Fibroblast of mammary gland (primary cell): ENCODE results near the gene NCK1.

Experiments used
- DNase-seq: peaks from one replicate; pipeline ENCODE4 v3.0.0-alpha.2; 2010; ENCODE audit warnings: low read depth
- H3K4me3 ChIP-seq: 2 replicates; pipeline ENCODE4 v1.5.1; 2011; ENCODE audit warnings: low read depth, mild to moderate bottlenecking, low read length, moderate library complexity; ENCODE audit not compliant: control insufficient read depth
- TF ChIP-seq, protein P1 (sequence below): conservative IDR thresholded peaks from 2 replicates; pipeline ENCODE4 v1.5.1; 2011; ENCODE audit warnings: low read depth, low read length, inconsistent platforms; ENCODE audit not compliant: control insufficient read depth, insufficient read depth

The NCK1 gene

DNA sequence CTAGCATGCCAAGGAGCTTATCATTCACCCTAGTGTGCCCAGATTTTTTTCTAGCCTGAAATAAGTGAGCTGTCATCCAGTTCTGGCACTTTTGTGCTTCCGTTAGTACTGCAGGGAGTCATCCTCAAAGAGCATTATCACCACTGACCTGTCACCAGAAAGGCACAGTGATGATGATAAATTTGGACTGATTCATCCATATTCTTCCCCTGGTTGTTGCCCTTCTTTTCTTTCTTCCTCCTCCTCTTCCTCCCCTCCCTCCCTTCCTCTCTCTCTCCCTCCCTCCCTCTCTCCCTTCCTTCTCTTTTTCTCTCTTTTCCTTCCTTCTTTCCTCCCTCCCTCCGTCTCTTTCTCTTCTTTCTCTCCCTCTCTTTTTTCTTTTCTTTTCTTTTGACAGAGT is 21.8 kb upstream of the NCK1 start:
- TF ChIP-seq, protein P1, sequence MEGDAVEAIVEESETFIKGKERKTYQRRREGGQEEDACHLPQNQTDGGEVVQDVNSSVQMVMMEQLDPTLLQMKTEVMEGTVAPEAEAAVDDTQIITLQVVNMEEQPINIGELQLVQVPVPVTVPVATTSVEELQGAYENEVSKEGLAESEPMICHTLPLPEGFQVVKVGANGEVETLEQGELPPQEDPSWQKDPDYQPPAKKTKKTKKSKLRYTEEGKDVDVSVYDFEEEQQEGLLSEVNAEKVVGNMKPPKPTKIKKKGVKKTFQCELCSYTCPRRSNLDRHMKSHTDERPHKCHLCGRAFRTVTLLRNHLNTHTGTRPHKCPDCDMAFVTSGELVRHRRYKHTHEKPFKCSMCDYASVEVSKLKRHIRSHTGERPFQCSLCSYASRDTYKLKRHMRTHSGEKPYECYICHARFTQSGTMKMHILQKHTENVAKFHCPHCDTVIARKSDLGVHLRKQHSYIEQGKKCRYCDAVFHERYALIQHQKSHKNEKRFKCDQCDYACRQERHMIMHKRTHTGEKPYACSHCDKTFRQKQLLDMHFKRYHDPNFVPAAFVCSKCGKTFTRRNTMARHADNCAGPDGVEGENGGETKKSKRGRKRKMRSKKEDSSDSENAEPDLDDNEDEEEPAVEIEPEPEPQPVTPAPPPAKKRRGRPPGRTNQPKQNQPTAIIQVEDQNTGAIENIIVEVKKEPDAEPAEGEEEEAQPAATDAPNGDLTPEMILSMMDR: no peak
- DNase-seq: peak; percentile 46
- no peak overlapping the region for H3K4me3 ChIP-seq

DNA sequence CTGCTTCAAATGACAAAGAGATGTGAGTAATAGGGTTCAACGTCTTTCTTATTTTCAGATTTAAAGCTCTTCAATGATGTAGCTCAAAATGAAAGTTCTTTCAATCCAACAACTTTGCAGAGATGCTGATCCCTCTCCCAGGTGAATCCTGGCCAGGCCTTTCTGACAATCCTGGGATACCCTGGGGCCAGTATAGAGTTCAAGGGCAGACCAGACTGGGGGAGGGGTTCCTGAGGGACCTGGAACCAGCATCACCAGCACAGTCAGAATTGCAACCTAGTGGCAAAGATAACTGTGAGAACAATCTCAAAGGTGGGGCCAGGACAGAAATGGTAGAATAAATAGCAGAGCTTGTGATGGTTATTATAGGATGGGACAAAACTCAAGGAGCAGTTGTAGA is 19.7 kb upstream of the NCK1 start:
- no peak for DNase-seq
- H3K4me3 ChIP-seq: no peak overlapping the region
- TF ChIP-seq, protein P1: no peak

DNA sequence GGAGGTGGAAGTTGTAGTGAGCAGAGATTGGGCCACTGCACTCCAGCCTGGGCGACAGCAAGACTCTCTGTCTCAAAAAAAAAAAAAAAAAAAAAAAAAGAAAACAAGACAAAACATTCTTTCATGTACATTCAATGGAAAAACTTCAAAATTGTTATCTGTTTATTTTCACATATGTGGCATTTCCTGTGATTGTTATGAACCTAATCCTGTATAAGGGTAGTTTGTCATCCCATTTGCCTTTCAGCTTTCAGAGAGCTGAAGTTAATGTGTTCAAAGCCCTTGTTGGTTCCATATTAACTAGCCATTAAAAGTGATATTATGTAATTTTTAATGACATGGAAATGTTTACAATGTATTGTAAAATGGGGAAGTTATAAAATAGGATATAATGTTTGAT is 17.3 kb upstream of the NCK1 start:
- H3K4me3 ChIP-seq: no peak overlapping the region
- TF ChIP-seq, protein P1: no peak
- no peak for DNase-seq

DNA sequence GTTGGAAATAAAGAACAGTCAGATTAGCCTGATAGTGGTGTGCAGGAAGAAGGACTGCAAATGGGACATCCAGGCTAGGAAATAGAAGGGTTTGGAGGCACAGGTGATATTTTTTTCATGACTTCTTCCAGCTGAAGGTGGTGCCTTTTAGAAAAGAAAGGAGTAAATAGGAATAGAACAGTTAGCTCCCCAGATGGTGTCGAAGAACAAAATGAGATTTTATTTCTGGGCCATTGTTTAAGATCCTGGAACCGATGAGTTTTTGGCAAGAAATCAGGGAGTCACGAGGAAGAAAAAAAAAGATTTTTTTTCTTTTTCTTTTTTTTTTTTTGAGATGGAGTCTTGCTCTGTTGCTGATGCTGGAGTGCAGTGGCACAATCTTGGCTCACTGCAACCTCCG is 9.8 kb upstream of the NCK1 start:
- H3K4me3 ChIP-seq: no peak overlapping the region
- TF ChIP-seq, protein P1: no peak
- DNase-seq: no peak

DNA sequence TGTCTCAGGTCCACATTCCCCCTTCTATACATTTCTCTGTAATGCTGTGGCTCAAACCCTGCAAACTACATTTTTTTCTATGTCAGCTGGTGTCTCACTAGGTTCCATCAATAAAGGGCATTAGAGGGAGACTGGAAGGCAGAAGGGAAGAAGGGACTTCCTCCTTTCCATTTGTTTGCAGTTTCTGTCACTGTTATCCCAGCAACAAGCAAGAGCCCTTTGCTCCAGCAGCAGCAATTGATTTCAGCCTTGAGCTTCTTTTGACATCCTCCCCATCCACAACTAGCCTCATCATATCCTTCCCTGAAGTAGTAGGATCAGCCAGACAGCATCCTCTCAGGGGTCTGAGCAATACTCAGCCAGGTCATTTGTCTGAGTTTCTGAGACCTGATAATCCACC is 5.3 kb upstream of the NCK1 start:
- no peak overlapping the region for H3K4me3 ChIP-seq
- DNase-seq: no peak
- TF ChIP-seq, protein P1: no peak

DNA sequence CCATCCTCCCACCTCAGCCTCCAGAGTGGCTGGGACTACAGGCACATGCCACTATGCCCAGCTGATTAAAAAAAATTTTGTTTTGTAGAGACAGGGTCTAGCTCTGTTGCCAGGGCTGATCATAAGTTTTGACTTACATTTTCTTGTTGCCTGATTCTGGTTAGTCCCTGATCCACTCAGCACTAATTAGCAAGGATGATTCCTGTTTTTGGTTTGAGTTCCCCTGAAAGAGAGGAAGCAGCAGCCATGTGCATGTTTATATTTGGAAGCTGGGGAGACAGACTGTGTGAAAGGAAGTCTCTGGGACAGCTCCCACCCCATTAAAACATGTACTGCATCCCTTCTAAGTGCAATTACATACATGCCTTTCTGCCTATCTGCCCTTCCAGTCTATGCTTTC is 3.6 kb upstream of the NCK1 start:
- TF ChIP-seq, protein P1: no peak
- no peak for DNase-seq

DNA sequence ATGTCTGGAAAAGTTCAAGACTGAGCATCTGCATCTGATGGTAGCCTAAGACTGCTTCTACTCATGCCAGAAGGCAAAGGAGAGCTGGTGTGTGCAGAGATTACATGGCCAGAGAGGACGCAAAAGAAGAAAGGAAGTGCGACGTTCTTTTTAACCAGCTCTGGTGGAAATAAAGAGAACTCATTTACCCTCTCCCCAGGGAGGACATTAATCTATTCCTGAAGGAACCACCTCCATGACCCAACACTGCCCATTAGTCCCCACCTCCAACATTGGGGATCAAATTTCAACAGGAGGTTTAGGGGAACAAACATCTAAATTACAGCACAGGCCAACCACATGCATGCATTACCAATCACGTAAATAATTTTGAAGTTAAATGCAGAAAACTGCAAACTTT is 1.5 kb upstream of the NCK1 start:
- peak overlapping the region; percentile 86 for H3K4me3 ChIP-seq
- DNase-seq: peak; percentile 81
- TF ChIP-seq, protein P1: no peak

More for the DNA sequence above, 3.6 kb upstream of the NCK1 start:
- H3K4me3 ChIP-seq: no peak overlapping the region
